SHP77 (cell line): ENCODE measurements around the gene CACNA1H.

ENCODE experiments used
- DNase-seq, 2 experiments: peaks; one replicate each; lab custom pipeline; 2025; lab: John Stamatoyannopoulos, UW

CACNA1H gene

DNA sequence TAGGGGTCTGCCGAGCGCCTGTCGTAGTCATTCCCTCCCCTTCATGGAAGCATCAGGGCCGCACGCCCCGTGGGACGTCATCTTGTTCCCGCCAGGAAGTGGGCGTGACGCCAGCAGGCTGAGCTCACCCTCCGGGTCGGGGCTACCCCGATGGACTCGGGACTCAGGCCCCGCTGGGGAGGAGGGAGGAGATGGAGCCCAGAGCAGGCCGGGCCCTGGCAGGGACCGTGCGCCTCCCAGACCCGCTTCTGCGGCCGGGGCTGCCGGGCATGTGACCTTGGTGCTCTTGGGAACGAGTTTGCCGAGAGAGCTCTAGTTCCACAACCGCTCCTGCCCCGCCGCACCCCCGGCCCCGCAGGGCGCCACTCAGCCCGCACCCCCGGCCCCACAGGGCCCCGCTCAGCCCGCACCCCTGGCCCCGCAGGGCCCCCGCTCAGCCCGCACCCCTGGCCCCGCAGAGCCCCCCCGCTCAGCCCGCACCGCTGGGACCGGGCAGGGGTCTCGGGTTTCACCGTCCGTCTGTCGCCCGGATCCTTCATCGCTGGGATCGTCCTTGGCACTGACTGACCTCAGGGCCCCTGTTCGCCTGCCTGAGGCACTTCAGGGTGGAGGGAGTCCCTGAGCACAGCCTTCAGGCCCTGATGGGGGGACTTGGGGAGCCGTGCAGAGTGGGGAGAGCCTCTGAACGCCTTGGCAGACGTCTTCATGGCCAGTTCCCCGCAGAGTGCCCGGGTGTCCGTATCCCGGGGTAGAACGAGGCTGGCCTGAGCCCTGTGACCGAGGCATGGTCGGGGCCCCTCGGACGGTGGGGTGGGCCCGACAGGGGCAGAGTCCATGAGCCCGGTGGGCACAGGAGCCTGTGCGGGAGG lies 5.8 kb downstream of the CACNA1H start:
- DNase-seq: no peak

DNA sequence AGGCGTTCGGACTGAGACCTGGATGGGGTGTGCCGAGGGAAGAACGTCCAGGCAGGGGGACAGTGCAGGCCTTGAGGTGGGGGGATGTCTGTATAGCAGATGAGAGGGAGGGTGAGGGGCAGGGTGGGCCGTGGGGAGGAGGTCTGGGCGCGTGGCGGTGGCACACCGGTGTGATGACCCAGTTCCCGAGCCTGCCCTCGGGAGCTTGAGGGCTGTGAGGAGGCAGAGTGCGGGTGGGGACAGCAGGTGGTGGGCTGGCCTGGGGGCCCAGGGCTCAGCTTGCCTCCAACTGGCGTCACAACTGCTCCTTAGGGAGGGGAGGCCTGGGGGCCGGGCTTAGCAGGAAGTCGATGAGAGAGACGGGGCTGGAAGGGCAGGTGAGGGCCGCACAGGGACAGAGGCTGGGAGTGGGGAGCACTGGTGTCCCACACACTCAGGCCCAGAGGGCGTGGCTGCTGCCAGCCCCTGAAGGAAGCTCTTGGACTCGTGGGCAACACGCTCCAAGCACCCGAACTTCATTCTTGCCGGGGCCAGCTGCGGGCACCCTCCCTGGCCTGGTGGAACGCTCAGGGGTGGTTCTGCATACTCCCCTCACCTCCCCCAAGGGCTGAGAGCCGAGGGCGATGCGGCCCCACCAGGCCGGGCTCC lies 6.5 kb downstream of the CACNA1H start:
- DNase-seq: peak; percentile 46 to 72

DNA sequence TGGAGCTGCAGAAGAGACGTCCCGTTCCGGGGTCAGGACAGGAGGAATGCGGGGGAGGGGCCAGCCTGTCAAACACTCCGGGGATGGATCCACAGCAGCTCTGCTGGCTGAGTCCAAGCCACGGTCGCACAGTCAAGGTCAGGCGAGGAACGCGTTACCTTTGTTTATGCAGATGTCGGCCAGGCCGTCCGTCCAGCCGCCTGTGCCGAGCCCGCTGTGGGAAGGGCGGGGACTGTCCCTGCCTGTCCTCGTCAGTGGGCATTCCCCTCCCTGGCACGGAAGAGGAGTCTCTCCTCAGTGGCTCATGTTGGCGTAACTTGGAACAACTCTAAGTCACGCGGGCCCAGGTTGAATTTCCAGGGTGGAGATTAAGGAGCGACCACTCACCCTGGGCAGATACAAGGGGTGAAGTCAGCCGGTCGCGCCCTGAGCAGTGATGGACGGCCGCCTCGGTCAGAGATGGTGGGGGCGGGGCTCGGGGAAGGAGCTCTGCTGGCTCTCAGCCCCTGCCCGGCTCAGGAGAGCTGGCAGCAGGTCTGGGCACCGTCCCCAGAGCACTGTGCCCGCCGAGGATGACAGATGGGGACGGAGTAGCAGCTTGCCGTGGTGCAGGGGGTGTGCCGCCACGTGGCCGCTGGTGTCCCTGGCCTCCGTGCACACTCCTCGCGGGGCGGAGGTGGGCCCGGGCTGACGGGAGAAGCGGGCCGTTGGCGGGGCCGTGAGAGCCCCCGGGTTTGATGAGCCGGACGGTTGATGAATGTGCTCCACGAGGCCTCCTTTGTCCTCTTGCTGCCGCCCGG lies 7.3 kb downstream of the CACNA1H start:
- peak; percentile 44 to 61 for DNase-seq

DNA sequence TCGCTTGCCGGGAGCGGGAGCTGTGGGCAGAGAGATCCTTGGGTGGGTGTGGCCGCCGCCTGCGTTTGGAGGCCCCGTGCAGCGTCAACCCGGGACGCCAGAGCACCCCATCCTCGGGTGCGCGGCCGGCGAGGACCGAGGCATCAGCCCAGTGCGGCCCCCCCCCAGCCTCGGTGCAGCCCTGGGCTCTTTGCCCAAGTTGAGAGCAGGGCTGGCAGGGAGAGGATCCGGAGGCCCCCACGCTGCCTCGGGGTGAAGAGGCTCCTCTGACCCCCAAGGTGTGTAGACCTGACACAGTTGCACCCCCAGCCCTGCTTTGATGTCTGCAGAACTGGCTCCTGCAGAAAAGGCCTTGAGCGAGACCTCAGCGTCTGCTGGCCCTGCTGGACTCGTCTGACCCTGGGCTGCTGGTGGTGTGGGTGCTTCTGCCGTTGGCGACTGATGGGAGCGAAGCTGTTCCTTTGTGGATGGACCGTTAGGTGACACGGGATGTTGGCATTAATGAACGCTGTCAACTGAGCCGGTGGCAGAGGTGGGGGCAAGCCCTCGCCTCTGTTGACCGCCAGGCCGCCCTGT lies 8.0 kb downstream of the CACNA1H start:
- DNase-seq: no peak

DNA sequence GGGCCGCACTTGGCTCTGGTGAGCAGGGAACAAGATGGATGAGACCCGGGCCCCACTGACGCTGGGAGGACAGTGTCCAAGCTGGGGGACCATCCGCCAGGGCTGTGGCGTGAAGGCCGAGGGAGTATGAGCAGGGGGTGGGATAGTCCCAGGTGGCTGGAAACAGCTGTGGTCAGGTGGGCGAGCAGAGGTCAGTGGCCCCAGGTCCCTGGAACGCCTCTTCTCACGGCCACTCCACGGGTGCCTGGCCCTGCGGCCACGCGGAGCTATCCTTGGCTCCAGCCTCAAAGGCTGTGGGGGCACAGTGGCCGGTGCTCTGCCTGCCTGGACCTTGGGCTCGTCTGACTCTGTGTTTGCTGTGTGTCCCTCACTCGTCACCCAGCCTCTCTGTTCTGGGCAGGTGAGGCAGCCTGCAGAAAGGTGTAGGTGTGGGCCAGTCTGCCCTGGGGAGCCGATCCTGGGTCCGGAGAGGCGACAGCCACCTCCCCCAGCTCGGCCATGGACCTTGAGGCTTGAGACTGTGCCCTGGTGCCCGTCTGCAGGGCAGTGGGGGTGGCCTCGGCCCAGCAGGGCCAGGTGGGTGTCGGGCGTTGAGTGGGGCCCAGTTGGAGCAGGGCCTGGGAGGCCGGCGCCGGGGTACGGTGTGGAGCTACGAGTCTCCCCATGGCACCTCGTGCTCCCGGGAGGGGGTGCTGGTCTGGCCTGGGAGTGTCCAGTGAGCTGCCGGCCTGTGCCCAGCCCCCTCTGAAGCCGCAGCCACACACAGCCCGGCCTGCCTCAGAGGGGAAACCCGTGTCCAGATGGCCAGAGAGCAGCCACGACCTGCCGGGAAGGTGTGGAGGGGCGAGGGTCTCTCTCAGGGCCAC lies 10.0 kb downstream of the CACNA1H start:
- no peak for DNase-seq

DNA sequence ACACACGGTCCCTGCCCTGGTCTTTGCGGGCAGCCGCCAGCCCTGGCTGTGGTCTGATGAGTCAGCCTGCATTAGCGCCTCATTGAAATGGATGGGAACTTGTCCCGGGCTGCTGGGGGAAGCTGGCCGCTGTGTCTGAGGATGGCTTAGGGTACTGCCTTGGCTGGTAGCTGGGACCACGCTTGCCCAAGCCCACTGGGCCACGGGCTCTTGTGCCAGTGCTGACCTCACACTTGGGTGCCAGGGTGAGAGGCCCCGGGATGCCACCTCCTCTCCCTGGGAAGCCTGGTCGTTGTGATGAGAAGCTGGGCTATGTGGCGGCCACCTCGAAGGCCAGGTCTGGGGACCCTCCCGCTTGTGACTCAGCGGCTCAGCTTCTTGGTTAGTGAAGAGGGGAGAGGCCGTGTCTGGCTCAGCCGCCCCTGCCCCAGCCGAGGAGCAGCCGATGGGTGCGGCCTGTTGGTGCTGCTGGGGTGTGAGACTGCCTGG lies 10.7 kb downstream of the CACNA1H start:
- no peak for DNase-seq

DNA sequence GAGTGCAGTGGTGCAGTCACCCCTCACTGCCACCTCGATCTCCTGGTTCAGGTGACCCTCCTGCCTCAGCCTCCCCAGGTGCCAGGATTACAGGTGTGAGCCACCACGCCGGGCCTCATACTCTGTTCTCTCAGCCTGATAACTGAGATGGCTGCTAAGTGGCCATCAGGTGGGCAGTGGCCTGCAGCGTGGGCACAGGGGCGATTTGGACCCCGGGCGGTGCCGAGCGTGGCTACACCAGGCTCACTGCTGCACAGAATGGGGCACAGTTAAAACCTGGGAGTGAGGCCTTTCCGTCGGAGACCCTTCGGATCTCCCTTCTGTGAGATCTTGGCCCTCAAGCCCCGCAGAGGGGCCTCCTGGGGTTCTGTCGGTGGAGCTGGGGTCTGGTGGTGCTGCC lies 11.5 kb downstream of the CACNA1H start:
- DNase-seq: no peak

DNA sequence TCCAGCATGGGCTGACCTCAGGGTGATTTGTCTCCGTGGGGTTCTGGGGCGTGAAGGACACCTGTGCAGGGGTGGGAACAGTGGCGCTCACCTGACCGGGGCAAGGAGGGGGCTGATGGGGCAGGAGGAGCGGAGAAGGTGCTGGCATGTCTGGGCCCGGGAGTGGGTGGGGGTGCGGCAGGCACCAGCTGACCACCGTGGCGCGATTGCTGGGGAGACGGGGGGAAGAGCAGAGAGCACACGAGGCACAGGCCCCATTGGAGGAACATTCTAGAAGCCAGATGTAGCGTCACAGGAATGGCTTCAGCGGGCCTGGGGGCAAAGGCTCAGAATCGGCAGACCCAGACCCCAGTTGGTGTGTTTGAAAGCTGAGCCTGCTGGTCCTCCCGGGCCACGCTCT lies 12.1 kb downstream of the CACNA1H start:
- DNase-seq: no peak

DNA sequence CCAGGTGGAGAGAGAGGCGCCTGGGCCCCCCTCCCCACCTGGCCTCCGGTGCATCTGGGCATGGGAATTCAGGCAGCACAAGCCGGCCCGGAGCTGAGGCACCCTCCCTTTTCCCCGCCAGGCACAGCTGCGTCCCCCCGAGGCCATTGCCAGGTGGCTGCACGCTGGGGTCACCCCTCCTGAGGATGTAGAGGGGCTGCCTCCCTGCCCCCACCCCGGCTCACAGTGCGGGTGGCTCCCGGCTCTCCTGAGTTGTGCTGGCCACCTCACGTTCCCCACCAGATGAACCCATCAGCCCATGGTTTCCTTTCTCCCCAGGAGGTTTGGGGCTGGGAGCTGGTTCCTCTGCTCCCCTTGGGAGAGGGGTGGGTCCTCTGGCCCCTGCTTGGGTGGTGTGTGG lies 12.6 kb downstream of the CACNA1H start:
- no peak for DNase-seq

DNA sequence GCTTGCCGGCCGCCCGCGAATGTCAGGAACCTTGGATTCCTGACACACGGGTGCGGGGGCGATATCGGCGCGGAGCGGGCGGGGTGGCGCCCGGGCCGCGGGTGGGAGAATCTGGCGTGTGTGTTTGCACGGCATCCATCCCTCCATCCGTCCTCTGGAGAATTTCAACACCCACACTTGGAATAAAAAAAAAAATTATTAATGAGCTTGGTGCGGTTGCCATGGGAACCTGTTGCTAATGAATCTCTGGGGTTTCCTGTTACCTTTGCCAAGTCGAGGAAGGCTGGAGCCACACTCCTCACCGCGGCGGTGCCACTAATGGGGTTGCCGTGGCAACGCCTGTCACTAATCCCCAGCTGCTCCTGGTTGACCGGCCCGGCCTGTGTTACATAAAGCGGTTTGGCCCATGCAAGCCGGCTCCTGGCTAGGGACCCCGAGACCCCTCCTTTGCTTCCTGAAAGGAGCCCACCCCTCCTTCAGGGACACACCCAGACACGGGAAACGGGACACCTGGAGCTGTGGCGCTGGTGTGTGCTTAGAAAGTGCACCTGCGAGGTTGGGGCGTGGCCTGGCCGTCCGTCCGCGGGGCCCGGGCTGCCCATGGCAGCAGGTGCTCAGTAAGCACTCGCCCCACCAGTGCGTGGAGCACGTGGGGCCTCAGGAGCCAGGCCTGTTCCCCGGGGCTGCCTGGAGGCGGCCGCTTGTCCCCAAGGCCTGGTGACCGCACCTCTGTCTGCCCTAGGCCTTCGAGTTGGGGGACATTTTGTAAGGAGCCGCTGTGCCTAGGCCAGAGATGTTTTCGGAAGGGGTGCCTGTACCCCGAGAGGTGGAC lies 14.6 kb downstream of the CACNA1H start:
- DNase-seq: peak; percentile 43 to 52

DNA sequence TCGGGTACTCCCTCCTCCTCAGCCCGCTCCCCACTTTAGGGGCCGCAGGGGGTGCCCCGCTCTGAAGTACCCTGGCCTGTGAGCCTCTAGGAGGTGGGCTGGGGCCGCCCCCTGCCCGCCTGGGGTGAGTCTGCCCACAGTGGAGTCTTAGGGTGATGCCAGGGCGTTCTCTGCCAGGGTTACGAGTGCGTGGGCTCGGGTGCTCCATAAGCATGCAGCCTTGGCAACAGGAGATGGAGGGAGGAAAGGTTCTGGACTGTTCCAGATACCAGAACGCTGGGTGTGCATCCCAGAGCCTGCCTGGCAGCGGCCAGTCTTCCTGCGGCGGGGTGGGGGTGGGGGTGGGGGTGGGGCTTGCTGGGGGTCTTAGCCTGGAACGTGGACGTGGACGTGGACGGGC lies 15.9 kb downstream of the CACNA1H start:
- no peak for DNase-seq

DNA sequence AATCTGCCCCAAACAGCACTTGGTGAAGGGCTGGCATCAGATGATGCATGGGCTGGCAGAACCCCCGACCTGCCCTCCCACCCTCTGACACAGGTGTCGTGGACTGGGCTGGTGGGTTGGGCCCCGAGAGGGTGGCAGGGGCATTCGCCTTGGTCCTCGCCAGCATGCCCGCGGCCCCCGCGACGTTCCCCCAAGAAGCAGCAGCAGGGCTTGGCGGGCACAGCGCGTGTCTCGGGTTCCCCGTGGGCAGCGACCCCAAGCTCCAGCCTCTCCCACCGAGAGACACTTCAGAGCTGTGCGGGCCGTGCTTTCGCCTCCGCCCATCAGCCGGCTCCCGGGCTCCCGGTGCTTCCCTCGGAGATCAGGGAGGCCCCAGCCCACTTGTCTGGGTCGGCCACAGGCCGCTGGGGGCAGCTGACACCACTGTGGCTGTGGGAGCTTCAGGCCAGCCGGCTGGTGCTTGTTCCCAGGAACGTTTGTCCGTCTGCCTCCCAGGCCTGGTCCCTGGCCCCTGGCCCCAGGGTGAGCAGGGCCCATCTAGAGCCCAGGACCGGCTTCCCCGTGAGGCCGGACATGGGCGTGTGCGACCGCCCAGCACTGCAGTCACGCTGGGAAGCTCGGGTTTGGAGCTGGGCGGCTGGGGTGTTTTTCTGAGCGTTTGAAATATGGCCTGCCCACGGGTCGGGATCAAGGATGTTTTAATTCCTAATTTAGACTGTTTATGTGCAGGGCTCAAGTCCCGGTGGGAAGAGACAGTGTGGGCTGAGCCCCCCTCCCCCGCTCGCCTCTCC lies 16.6 kb downstream of the CACNA1H start:
- no peak for DNase-seq

DNA sequence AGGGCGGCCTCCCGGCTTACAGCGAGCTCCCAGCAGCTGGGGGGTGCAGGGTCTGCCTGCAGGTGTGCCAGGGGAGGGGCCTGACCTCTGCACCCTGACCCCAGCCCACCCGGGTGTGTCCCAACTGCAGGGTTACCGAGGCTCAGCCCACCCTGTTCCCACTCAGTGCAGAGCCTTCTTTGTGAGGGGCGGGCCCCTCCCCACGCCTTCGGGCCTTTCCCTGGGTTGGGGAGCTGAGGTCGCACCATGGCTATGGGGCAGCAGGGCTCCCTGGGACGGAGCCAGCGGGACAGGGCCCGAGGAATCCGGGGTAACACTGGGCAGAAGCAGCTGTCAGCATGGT lies 17.1 kb downstream of the CACNA1H start:
- DNase-seq: no peak

DNA sequence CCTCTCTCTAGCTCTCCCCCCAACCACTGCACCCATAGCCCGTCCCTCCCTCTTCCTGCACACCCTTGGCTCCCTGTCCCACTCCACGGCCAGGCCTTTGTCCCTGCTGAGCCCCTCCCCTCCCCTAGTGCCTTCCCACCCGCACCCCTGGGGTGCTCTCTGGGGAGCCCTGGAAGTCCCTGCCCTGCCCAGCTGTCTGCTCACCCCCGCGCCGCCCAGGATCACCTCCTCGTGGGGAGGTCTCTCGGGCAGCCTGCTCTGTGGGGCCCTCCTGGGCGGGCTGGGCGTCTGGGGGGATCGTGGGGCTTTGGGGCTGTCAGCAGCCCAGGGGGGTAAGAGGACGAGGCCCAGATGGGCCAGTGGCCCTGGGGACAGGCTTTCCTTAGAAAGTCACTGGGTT lies 18.1 kb downstream of the CACNA1H start:
- DNase-seq: no peak

DNA sequence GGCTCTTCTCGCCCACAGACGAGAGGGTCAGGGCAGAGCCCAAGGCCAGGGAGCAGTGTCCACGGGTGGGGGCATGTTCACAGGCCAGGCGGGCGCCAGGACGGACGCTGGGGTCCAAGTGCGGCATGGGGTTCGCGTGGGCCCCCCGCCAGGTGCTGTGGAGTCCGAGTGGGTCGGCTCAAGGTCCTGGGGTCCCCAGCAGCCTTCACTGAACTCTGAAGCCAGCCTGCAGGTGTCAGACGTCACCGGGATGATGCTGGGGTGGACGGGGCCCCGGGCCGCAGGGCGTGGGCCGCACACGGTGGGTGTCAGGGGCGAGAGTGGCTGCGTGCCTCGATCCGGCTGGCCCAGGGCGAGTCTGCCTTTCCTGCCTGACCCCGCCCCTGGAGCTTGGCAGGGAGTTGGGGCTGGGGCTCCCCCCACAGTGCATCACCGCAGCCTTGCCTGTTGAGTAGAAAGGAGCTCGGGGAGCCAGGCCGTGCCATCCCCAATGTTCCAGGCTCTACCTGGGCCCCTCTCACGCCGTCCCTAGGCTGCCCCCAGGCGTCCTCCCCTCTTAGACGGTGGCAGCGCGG lies 19.0 kb downstream of the CACNA1H start:
- no peak for DNase-seq

DNA sequence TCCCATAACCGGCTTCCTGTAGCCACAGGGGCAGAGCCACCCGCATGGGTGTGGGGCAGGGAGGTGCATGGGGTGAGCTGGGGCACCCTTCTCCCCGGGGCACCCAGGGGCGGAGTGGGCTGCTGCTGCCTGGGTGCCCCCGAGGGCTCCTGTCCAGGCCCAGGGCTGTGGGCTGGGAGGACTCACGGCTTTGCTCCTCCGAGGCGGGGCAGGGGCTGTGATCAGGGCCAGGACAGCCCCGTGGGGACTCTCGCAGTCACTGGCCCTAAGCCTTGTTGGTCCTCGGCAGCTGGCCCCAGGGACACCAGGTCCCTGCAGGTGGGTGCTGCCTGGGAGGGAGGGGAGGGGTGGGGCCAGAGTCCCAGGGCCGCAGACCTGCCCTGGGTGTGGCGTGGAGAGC lies 19.7 kb downstream of the CACNA1H start:
- DNase-seq: no peak

DNA sequence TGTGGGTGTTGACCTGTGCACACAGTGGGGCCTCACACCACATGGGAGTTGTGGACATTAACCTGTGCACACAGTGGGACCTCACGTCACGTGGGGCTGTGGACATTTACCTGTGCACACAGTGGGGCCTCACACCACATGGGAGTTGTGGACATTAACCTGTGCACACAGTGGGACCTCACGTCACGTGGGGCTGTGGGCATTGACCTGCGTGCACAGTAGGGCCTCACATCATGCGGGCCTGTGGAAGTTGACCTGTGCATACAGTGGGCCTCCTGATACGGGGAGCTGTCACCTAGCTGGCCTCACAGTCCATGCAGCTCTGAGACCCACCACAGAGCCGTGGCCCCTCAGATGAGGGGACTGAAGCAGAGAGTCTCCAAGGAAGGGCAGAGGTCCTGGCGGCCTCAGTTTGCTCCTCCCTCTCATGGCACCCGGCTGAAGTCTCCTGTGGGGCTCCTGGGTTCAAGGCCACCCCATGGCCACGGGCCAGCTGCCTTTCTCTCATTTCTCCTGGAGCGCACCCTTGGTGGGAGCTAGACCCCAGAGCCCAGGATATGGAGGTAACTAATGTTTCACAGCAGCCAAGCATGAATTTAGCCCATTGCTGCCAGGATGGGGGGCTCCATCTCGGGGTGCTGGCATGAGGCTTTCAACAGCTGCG lies 21.0 kb downstream of the CACNA1H start:
- DNase-seq: no peak

DNA sequence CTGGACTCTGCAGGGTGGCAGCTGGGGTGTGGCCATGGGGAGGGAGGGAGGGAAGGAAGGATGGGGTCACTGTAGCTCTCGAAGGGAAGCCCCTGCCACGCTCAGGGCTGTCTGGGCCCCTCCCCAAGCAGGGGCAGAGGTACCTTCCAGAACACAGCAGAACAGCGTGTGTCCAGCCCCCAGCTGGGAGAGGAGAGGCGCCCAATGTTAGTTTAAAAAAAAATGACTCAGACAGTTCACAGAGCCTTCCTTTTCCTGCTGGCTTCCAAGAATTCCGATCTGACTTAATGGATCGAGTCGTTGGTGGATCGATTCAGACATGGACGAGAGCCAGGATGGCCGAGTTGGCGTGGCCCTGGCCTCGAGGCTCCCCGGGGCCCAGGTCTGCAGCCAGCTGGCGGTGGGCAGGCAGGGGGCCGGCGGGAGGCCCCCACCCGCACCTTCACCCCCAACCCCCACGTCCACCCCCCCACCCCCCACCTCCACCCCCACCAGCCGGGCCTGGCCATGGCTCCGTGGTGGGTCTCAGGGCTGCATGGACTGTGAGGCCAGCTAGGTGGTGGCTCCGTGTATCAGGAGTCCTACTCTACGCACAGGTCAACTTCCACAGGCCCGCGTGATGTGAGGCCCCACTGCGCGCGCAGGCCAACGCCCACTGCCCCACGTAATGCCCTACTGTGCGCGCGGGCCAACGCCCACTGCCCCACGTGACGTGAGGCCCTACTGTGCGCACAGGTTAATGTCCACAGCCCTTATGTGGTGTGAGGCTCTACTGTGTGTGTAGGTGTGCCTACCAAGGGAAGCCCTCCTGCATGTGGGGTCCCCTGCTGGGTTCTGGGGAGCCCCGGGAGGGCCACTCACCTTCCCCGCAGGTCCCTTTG lies 21.8 kb downstream of the CACNA1H start:
- DNase-seq: no peak
